ENCODE data around the gene SERPINA9. TPM values are rescaled to one million over a fixed set of nuclear protein-coding genes. Genes with fewer than 3 reads are reported as not detected.

SERPINA9 gene
- total and polyA plus RNA-seq, 2 of the 8 experiments (the other 6 are each of a cell fraction or from before 2014, with no cell fraction given), result not detected

DNA sequence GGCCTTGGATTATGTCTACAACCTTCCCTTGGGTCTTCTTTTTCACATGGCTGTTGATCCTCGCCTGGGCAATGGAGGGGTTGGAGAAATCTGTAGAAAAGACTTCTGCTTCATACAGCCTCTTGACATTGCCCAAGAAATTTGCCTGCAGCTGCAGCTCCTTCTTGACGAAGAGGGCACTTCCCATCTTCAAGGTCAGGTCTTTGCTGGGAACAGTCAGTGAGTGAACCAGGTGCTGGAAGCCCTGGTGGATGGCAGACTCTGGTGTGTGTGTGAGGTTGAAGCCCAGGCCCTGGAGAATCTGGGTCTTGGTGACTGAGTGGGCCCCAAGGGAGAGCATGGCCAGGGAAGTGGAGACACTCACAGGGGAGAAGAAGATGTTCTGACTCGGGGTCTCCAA lies 6.7 kb downstream of the SERPINA9 start:
- no peaks in the 10 kb centered on the region for H3K4me1 ChIP-seq (replicated peaks in 1 of 4; ENCODE audit: control insufficient read depth in 3 of 4, insufficient read depth in 4 of 4, low read length in 3 of 4)
- H3K9me3 ChIP-seq (ENCODE audit: insufficient read depth in 2 of 2, low read depth in 1 of 2, low read length in 1 of 2), result peaks cover 9 to 10% of the 10 kb centered on the region in 2 experiments
- H2BK20ac ChIP-seq (ENCODE audit: low read length), result no peak overlapping the region
- no peak overlapping the region; the same call in 1 of the 2 replicates for H4K8ac ChIP-seq (ENCODE audit: extremely low read depth, insufficient read depth, low read length)
- 86% methylated on average over 3 of the region's 3 CpGs; no CpG with 5 or more reads in 1 of the 2 experiments for WGBS, 2 experiments (ENCODE audit: extremely low coverage in 1 of 2, insufficient coverage in 1 of 2, insufficient read length in 1 of 2, insufficient replicate concordance in 2 of 2, low coverage in 1 of 2, low lambda C conversion rate in 2 of 2, missing lambda C conversion rate in 1 of 2)
- H3K4me2 ChIP-seq (ENCODE audit: insufficient read depth in 1 of 2, low read depth in 2 of 2, low read length in 2 of 2), result no peak overlapping the region
- H2AFZ ChIP-seq (ENCODE audit: low read length), result no peak overlapping the region
- no peak overlapping the region for H3K4me3 ChIP-seq (ENCODE audit: extremely low read depth in 1 of 4, insufficient read depth in 2 of 4, low read depth in 3 of 4, low read length in 4 of 4)
- H3K79me2 ChIP-seq (ENCODE audit: control insufficient read depth in 1 of 2, insufficient read depth in 2 of 2, low read length in 2 of 2), result no peaks in the 10 kb centered on the region
- ChIA-PET POLR2A (ENCODE audit: partially characterized antibody) (no interaction called here), CTCF (ENCODE audit: partially characterized antibody) (interaction anchor here (0.7 to 4.9 kb wide), 6 partner anchors 17 to 80 kb away, joined by 3 to 27 read pairs (median 3); no protein-coding TSS in a partner anchor)
- no peak for DNase-seq (ENCODE audit: low read depth in 1 of 2, low spot score in 2 of 2)
- no peak overlapping the region for H3K23ac ChIP-seq (ENCODE audit: insufficient read length)
- FAIRE-seq, result no peak
- no peak overlapping the region for H4K91ac ChIP-seq (replicated peaks; ENCODE audit: insufficient read length, low read length)
- TF ChIP-seq ZNF274 (IDR thresholded peaks at IDR 0.05; ENCODE audit: borderline replicate concordance, extremely low read depth, low read length) (no peak), ATF2 (IDR thresholded peaks at IDR 0.05; ENCODE audit: low read length) (no peak), USF2 (IDR thresholded peaks at IDR 0.05; ENCODE audit: low read length) (no peak), ASH2L (IDR thresholded peaks at IDR 0.05; ENCODE audit: low read length) (no peak), CHD2 (IDR thresholded peaks at IDR 0.05; ENCODE audit: low read length) (no peak), CTBP2 (IDR thresholded peaks at IDR 0.05; ENCODE audit: borderline replicate concordance, insufficient read depth, insufficient read length, low read length) (no peak), JUND (IDR thresholded peaks at IDR 0.05; ENCODE audit: low read length) (no peak), TAF1 (IDR thresholded peaks at IDR 0.05; ENCODE audit: low read depth, low read length) (no peak), TAF7 (optimal IDR thresholded peaks at IDR 0.05; ENCODE audit: borderline replicate concordance, low read depth, low read length) (no peak), BCL11A (IDR thresholded peaks at IDR 0.05; ENCODE audit: low read depth in 2 of 2, low read length in 2 of 2) (no peak), POLR2AphosphoS5 (IDR thresholded peaks at IDR 0.05; ENCODE audit: low read depth, low read length) (no peak), SIN3A (conservative IDR thresholded peaks at IDR 0.05 in 1 of 2, IDR thresholded peaks at IDR 0.05 in 1 of 2; ENCODE audit: low read depth in 1 of 2, low read length in 2 of 2) (no peak)
- H2BK5ac ChIP-seq (ENCODE audit: low read depth, low read length), result no peak overlapping the region
- H2BK15ac ChIP-seq (ENCODE audit: low read length), result no peak overlapping the region
- H3K36me3 ChIP-seq (ENCODE audit: control insufficient read depth in 2 of 4, insufficient read depth in 4 of 4, low read length in 3 of 4), result no peaks in the 10 kb centered on the region
- no peak overlapping the region for H2BK12ac ChIP-seq (ENCODE audit: low read depth, low read length)
- H3K9ac ChIP-seq (replicated peaks in 1 of 4; ENCODE audit: extremely low read depth in 1 of 4, low read depth in 3 of 4, low read length in 3 of 4), result no peak overlapping the region
- H3K4ac ChIP-seq (replicated peaks; ENCODE audit: insufficient read length, low read depth, low read length), result no peak overlapping the region
- no peaks in the 10 kb centered on the region for H3K27me3 ChIP-seq (replicated peaks in 1 of 4; ENCODE audit: control insufficient read depth in 3 of 4, extremely low read depth in 1 of 4, insufficient read depth in 3 of 4, low read length in 3 of 4)
- no peak overlapping the region for H3K27ac ChIP-seq (ENCODE audit: low read depth, low read length)
- H3K56ac ChIP-seq (replicated peaks; ENCODE audit: insufficient read length, low read depth, low read length), result no peak overlapping the region
- H2AK5ac ChIP-seq (ENCODE audit: low read depth, low read length), result no peak overlapping the region
- H2BK120ac ChIP-seq (replicated peaks; ENCODE audit: low read depth, low read length), result no peak overlapping the region
- H3K18ac ChIP-seq (ENCODE audit: extremely low read depth, low read length), result no peak overlapping the region
- no peaks in the 10 kb centered on the region for H3K79me1 ChIP-seq (ENCODE audit: low read depth, low read length)
- no peak overlapping the region for H4K5ac ChIP-seq (ENCODE audit: insufficient read length, low read depth, low read length)
- peaks cover 6% of the 10 kb centered on the region; the same call in 1 of the 2 replicates for H3K23me2 ChIP-seq (ENCODE audit: low read depth, low read length)
- H3K14ac ChIP-seq (ENCODE audit: insufficient read length), result no peak overlapping the region
- no peaks in the 10 kb centered on the region for H4K20me1 ChIP-seq (replicated peaks in 1 of 2; ENCODE audit: control insufficient read depth in 1 of 2, insufficient read depth in 2 of 2, low read length in 2 of 2)

All from H1 (cell line).